ENCODE data around the gene SPATA19.

GRCh38 chr11:133892584-133893380 is 47.5 kb upstream of the SPATA19 start:
- TF ChIP-seq CTCF (conservative IDR thresholded peaks at IDR 0.05; ENCODE audit: low read length) (no peak), EZH2phosphoT487 (IDR thresholded peaks at IDR 0.05; ENCODE audit: borderline replicate concordance, low read depth, low read length) (no peak)
